Skeletal muscle satellite cell (primary cell): ENCODE data around the gene COL4A3.
A peak's percentile ranks its signal among the peaks of the same experiment; 100 is the strongest.

Experiments used
- H3K27me3 ChIP-seq: 2 replicates; pipeline ENCODE4 v1.7.0; 2013; ENCODE audit warnings: low read length; ENCODE audit not compliant: control insufficient read depth, insufficient read depth
- H3K36me3 ChIP-seq: 2 replicates; pipeline ENCODE4 v1.7.0; 2013; ENCODE audit warnings: mild to moderate bottlenecking, control low read depth, low read length; ENCODE audit not compliant: insufficient read depth
- H3K4me1 ChIP-seq: 2 replicates; pipeline ENCODE4 v1.7.0; 2013; ENCODE audit warnings: low read length; ENCODE audit not compliant: control insufficient read depth, insufficient read depth
- H3K4me2 ChIP-seq: 2 replicates; pipeline ENCODE4 v1.7.0; 2013; ENCODE audit warnings: mild to moderate bottlenecking, low read length
- H3K4me3 ChIP-seq: 2 replicates; pipeline ENCODE4 v1.7.0; 2013; ENCODE audit warnings: low read length
- H3K9ac ChIP-seq: 2 replicates; pipeline ENCODE4 v1.7.0; 2013; ENCODE audit warnings: mild to moderate bottlenecking, low read depth, low read length, moderate library complexity
- H3K9me3 ChIP-seq: replicated peaks from 2 replicates; pipeline ENCODE4 v1.7.0; 2013; ENCODE audit warnings: mild to moderate bottlenecking, control low read depth, low read length

COL4A3 gene

DNA sequence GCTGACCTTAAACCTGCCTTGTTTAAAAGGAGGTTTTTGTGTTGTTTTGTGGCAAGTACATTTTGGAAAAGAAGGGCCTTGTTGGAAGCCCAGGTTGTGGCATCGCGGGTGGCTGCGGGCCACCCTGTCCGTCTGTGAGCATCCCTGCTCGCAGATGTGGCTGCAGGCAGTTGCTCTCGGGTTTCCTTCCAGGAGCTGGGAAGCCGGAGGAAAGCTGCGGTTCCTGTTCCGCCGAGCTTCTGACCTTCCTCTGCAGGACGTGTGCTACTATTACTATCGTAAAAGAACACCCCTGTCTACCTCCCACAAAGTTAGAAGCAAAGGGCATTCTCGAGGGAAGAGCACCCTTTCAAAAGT is 161.4 kb downstream of the COL4A3 start:
- Histone ChIP-seq H3K9ac (peak overlapping the region; percentile 99), H3K36me3 (peaks cover 11% of the 10 kb centered on the region), H3K27me3 (no peaks in the 10 kb centered on the region), H3K4me2 (peak overlapping the region; percentile 81), H3K4me1 (peaks cover 17% of the 10 kb centered on the region), H3K4me3 (peak overlapping the region; percentile 99), H3K9me3 (no peaks in the 10 kb centered on the region)

DNA sequence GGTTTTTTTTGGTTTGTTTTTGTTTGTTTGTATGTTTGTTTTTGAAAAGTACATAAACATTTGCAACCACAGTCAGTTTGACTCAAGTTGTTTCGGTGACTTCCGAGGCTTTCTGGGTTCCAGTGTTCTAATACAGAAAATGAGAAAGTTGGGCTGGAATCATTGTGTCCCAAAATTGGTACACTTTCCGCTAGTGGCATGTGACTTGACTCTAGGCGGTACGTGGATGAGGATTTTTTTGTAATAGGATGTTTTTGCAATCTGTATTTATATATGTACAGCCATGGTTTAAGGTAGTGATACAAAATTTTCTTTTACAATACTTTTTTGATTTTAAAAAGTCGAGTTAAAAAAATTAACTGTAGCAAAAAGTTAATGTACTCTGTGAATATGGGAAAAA is 162.4 kb downstream of the COL4A3 start:
- H3K4me1 ChIP-seq, result peaks cover 17% of the 10 kb centered on the region
- H3K9me3 ChIP-seq, result no peaks in the 10 kb centered on the region
- no peaks in the 10 kb centered on the region for H3K27me3 ChIP-seq
- peaks cover 20% of the 10 kb centered on the region for H3K36me3 ChIP-seq
- H3K4me2 ChIP-seq, result peak overlapping the region; percentile 81
- peak overlapping the region; percentile 99 for H3K9ac ChIP-seq
- peak overlapping the region; percentile 99 for H3K4me3 ChIP-seq

DNA sequence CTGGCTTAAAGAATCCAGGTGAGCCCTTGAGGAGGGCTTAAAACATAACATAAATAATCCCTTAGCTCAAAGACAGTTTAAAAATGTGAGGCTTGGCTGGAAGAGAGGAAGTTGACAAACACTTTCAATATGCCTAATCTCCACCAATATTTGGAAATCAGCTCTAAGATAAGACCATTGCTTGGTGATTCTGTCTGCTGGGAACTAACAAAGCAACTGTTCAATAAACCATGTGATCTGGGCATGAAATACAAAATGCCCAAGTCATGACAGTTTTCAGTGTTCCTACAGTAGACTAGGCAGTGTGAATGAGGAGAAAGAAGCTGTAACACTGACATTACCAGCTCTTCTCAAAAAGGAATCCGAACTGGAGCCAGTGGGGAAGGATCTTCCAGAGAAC is 171.3 kb downstream of the COL4A3 start:
- Histone ChIP-seq H3K4me1 (no peaks in the 10 kb centered on the region), H3K36me3 (peaks cover 52% of the 10 kb centered on the region), H3K9ac (no peak overlapping the region), H3K4me3 (no peak overlapping the region), H3K4me2 (no peak overlapping the region), H3K27me3 (no peaks in the 10 kb centered on the region), H3K9me3 (no peaks in the 10 kb centered on the region)

DNA sequence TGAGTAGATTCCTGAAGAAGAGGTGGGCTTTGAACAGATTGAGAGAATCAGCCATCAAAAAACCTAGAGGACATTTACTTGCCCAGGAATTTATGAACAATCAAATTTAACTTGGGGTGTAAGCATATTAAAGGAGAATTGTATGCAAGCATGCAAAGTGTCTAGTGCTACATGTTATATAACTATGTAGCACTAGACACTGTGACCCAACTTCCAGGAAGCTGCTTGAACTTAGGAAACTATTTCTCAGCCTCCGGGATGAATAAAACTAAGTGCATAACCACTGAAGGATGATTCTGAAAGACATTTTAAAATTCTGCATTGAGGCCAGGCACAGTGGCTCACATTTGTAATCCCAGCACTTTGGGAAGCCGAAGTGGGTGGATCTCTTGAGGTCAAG is 173.0 kb downstream of the COL4A3 start:
- H3K4me3 ChIP-seq, result no peak overlapping the region
- no peaks in the 10 kb centered on the region for H3K27me3 ChIP-seq
- no peak overlapping the region for H3K4me2 ChIP-seq
- no peaks in the 10 kb centered on the region for H3K4me1 ChIP-seq
- H3K36me3 ChIP-seq, result peaks cover 44% of the 10 kb centered on the region
- H3K9me3 ChIP-seq, result no peaks in the 10 kb centered on the region
- no peak overlapping the region for H3K9ac ChIP-seq

DNA sequence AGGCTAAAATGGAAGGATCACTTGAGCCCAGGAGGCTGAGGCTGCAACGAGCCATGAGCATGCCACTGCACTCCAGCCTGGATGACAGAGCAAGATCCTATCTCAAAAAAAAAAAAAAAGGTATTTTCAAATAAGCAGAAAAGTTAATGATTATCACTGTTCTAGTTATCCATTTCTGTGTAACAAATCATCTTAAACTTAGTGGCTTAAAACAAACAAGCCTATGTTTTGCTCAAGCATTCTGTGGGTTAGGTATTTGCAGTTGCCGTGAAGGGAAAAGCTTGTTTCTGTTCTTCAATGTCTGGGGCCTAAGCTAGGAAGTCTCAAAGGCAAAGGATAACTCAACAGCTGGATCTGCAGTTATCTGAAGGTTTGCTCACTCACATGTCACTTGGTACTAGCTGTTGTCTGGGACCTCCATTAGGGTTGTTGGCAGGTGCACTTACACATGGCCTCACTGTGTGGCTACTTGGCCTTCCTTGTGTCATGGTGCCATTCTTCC is 174.7 kb downstream of the COL4A3 start:
- H3K36me3 ChIP-seq, result peaks cover 35% of the 10 kb centered on the region
- no peak overlapping the region for H3K4me3 ChIP-seq
- H3K9me3 ChIP-seq, result no peaks in the 10 kb centered on the region
- H3K9ac ChIP-seq, result no peak overlapping the region
- H3K4me2 ChIP-seq, result no peak overlapping the region
- H3K4me1 ChIP-seq, result no peaks in the 10 kb centered on the region
- H3K27me3 ChIP-seq, result no peaks in the 10 kb centered on the region

DNA sequence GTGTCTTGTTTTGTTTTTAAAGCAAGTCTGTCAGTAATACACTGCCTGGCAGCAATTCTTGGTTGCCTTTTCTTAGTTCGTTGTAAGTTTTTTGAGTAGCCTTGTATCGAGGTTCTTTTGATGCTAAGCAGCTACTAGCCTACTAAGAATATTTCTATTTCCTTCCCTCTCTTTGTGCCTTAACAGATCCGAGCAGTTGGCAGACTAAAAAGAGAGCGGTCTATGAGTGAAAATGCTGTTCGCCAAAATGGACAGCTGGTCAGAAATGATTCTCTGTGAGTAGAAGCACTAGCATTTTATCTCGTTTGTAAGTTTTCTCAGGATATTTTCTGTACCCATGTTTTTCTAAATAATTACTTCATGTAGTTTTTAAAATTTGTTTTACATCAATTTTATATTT is 175.7 kb downstream of the COL4A3 start:
- Histone ChIP-seq H3K36me3 (peaks cover 25% of the 10 kb centered on the region), H3K9me3 (no peaks in the 10 kb centered on the region), H3K9ac (no peak overlapping the region), H3K4me2 (no peak overlapping the region), H3K27me3 (no peaks in the 10 kb centered on the region), H3K4me3 (no peak overlapping the region), H3K4me1 (no peaks in the 10 kb centered on the region)

DNA sequence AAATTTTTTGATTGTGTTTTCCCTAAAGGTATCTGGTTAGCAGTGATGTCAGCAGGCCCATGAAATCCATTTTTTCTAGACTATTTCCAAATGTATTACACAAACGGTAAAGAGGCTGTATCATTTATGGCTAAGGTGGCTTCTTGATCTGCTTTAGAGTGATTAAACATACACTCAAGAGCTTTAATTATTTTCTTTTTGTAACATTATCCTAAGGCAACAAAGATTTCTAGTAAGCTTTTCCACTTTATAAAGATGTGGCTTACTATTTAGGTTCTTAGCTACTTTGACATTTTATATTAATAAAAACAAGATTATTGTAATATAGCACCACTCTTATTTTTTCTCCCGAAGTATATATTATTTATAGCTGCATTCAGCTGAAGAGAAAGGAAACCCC is 177.1 kb downstream of the COL4A3 start:
- no peak overlapping the region for H3K9ac ChIP-seq
- H3K9me3 ChIP-seq, result no peaks in the 10 kb centered on the region
- no peak overlapping the region for H3K4me3 ChIP-seq
- no peaks in the 10 kb centered on the region for H3K4me1 ChIP-seq
- H3K27me3 ChIP-seq, result no peaks in the 10 kb centered on the region
- no peak overlapping the region for H3K4me2 ChIP-seq
- peaks cover 11% of the 10 kb centered on the region for H3K36me3 ChIP-seq

DNA sequence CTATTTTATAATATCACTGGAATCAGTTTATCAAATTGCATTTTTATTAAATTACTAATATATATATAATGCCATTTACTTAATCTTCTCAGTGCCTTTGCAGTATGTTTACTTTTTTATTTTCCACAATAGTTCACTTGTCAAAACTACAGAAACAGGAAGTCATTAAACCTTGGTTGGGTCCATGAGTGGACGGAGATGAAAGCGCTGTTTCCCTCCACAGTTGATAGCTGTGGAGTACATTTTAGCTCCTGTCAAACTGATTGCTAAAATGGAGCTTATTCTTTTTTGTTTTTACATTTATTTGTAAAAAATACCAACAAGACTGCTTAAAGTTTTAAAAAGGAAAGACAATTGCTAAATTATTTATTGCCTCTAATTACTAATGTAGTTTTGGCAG is 179.8 kb downstream of the COL4A3 start:
- no peaks in the 10 kb centered on the region for H3K9me3 ChIP-seq
- H3K4me3 ChIP-seq, result no peak overlapping the region
- no peak overlapping the region for H3K9ac ChIP-seq
- no peaks in the 10 kb centered on the region for H3K27me3 ChIP-seq
- no peak overlapping the region for H3K4me2 ChIP-seq
- no peaks in the 10 kb centered on the region for H3K4me1 ChIP-seq
- H3K36me3 ChIP-seq, result peaks cover 28% of the 10 kb centered on the region

DNA sequence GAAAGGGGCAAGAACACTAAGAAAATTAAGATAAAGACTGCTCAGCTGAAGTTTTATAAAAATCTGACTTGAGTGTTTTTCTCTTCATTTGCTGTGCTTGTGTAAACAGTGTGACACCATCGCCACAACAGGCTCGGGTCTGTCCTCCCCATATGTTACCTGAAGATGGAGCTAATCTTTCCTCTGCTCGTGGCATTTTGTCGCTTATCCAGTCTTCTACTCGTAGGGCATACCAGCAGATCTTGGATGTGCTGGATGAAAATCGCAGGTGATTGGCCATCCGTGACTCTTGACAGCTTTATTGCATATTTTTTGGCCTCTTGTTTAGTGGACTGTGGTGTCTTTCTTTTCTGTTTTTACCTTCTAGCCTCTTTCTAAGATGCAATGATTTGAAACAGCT is 182.7 kb downstream of the COL4A3 start:
- H3K9ac ChIP-seq, result no peak overlapping the region
- H3K9me3 ChIP-seq, result no peaks in the 10 kb centered on the region
- H3K36me3 ChIP-seq, result peaks cover 27% of the 10 kb centered on the region
- no peaks in the 10 kb centered on the region for H3K4me1 ChIP-seq
- H3K27me3 ChIP-seq, result no peaks in the 10 kb centered on the region
- no peak overlapping the region for H3K4me3 ChIP-seq
- H3K4me2 ChIP-seq, result no peak overlapping the region

DNA sequence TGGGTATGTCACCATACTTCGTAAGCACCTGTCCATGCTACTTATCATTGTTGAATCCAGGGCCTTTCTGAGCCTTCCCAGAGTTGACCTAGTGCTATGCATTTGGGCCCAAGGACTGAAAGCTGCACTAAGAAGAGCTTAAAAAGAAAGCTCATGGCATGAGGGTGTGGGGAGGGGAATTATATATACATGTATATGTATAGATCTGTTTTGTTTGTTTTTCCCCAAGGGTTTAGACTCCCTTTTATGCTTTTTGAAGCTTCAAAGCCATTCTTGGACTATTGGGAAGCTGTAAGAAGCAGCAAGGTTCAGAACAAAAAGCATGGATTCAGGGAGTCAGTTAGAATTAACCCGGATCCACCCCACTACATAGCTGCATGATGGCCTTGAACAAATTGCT is 183.9 kb downstream of the COL4A3 start:
- H3K9ac ChIP-seq, result no peak overlapping the region
- peaks cover 22% of the 10 kb centered on the region for H3K36me3 ChIP-seq

DNA sequence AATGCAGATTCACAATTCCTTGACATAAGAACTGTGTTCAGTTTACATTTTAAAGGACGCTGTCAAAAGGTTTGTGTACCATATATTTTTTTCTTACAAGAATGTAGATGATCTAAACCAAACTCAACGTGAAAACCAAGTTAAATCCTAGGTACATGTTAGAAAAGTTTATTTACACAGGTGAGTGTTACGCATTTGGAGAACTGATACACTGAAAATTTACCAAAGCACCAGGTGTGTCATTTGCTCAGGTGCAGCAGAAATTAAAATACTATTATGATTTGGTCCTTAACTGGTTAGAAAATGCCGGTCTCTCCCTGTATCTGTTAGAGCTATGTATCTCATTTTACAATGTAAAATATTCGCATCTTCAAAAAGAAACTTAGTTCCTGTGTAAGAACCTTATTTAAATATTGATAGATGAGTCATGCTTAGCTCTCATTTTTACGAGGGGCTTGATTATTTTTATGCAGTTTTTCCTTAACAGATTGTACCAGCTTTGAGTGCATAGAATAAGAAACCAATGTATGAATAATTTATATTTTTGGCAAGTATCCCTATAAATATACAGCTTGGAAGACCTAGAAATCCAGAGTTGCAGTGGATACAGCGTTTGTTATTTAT is 185.7 kb downstream of the COL4A3 start:
- H3K27me3 ChIP-seq, result no peaks in the 10 kb centered on the region
- H3K9ac ChIP-seq, result no peak overlapping the region
- H3K4me2 ChIP-seq, result no peak overlapping the region
- peaks cover 22% of the 10 kb centered on the region for H3K36me3 ChIP-seq
- H3K9me3 ChIP-seq, result no peaks in the 10 kb centered on the region
- H3K4me1 ChIP-seq, result no peaks in the 10 kb centered on the region
- no peak overlapping the region for H3K4me3 ChIP-seq

More for the DNA sequence above, 183.9 kb downstream of the COL4A3 start:
- Histone ChIP-seq H3K27me3 (no peaks in the 10 kb centered on the region), H3K4me2 (no peak overlapping the region), H3K9me3 (no peaks in the 10 kb centered on the region), H3K4me1 (no peaks in the 10 kb centered on the region), H3K4me3 (no peak overlapping the region)

DNA sequence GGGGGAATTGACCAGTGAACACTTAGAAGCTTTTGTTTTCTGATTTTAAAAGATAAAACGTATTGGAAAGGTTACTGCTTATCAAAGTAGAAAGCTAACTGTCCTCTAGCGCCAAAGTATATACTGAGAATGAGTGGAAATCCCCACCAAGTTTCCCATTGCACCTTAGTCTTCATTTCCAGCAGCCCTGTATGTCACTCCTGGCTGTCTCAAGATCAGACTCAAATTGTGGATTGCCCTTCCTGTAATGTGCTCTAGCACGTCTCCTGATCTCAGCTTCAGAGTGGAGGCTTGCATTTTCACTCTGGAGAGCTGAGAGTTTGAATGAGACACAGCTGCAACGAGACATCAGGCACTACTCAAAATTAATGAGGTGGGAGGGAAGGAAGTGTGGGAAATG is 187.2 kb downstream of the COL4A3 start:
- Histone ChIP-seq H3K27me3 (no peaks in the 10 kb centered on the region), H3K4me2 (no peak overlapping the region), H3K4me3 (no peak overlapping the region), H3K9me3 (no peaks in the 10 kb centered on the region), H3K4me1 (no peaks in the 10 kb centered on the region), H3K9ac (no peak overlapping the region), H3K36me3 (peaks cover 31% of the 10 kb centered on the region)
